WI38 (cell line): ENCODE data around the gene AATK.

Experiments used
- H3K4me3 ChIP-seq: 2 replicates; pipeline ENCODE4 v1.5.1; 2011; ENCODE audit warnings: low read depth, mild to moderate bottlenecking, control low read depth, low read length
- TF ChIP-seq, protein P1 (sequence below): IDR thresholded peaks from 2 replicates; pipeline ENCODE4 v1.5.1; 2012; ENCODE audit warnings: low read depth, mild to moderate bottlenecking, control low read depth, low read length

The AATK gene

DNA sequence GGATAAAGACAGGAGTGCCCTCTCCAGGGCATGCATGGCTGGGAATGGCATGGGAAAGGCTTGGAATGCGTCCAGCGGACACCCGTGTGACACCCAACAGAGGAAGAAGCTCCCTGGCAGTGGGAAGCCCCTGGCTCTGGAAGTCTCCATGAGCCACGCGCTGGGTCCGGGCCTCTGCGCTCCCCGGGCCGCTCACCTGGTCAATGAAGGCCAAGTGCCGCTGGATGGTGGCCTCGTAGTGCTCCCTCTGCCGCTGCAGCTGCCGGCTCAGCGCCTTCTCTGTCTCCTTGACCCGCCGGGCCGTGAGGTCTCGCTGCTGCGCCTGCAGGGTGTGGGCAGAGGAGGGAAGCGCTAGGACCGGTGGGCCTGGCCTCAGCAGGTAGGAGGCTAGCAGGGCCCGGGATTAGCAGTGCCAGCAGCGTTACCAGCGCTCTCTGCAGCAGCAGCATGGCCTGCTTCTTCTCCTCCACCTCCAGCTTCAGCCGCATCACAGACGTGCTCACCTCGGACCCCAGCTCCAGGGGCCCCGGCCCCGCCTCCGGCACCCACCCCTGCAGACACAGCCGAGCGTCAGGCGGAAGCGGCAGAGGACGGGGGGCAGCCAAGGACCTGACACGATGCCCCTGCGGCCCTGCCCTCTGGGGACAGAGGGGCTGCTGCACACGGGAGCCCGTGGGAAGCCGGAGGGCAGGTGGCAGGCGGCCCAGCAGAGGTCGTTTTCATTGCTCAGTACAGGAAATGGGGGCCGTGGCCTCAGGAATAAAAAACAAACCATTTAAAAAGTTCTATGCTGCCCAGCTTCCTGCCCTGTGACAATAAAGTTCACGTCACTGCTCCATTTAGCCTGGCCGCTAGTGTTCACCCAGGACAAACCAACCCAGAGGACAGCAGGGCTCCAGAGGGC is 30.7 kb upstream of the AATK start:
- TF ChIP-seq, protein P1, sequence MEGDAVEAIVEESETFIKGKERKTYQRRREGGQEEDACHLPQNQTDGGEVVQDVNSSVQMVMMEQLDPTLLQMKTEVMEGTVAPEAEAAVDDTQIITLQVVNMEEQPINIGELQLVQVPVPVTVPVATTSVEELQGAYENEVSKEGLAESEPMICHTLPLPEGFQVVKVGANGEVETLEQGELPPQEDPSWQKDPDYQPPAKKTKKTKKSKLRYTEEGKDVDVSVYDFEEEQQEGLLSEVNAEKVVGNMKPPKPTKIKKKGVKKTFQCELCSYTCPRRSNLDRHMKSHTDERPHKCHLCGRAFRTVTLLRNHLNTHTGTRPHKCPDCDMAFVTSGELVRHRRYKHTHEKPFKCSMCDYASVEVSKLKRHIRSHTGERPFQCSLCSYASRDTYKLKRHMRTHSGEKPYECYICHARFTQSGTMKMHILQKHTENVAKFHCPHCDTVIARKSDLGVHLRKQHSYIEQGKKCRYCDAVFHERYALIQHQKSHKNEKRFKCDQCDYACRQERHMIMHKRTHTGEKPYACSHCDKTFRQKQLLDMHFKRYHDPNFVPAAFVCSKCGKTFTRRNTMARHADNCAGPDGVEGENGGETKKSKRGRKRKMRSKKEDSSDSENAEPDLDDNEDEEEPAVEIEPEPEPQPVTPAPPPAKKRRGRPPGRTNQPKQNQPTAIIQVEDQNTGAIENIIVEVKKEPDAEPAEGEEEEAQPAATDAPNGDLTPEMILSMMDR, result no peak
- H3K4me3 ChIP-seq, result no peak overlapping the region

DNA sequence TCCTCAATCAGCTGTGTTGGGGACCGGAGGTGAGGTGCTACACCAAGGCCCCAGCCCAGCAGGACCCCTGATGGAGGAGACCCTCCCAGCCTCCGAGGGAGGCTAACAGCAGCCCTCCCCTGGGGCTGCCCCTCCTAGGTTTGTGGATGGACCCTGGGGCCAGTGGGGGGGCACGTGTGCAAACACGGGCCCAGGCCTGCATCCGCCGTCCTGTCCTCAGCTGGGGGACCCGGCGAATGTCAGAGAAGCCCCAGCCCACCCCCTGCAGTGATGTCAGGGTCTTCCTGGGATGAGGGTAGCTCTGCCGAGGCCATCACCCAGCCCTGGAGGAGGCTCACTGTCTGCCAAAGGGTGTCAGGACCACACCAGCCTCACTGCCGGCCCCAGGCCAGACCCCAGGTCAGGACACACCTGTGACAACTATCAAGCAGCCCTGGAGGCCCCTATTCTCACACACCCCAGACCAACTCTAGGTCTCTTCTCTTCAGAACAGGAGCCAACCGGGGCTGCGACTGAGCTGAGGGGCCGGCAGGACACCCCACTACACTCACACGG is 30.0 kb upstream of the AATK start:
- TF ChIP-seq, protein P1, result no peak
- H3K4me3 ChIP-seq, result no peak overlapping the region

DNA sequence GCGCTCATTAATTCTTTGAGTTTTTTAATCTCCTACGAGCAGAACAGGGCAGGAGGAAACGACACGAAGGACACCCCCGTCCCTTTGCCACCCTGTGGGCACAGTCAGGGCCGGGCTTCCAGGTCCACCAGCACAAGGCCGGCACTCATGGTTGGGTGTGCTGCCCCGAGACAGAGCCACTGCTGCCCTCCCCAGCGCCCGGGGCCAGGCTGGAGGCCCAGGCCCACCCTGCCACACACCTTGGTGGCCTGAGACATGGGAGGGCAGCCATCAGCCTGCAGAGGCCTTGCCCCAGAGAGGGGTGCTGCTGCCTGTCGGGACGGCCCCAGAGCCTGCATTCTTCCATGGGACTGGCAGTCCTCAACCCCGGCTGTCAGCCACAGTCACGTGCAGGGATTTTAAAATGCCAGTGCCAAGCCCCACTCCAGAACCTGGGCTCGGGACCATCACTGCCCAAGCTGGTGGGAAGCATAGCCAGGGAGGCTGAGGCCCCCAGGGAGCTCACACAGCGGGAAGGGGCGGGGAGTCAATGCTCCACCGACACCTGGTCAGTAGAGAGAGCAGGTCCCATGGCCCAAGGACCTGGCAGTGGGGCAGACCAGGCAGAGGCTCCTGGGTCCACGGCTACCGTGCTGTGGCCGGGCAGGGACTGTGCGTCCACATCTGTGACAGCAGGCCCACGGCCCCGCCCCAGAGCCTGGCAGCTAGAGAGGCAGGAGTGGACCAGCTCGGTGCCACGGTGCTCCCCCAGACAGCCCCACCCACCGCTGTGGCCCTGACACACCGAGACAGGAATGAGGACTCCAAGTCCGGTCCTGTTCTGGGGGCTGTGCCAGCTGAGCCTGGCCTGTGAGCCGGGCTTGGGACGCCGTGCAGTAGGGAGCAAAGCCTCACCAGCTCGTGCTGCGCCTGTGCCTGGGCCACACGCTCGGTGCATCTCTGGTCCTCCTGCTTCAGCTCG is 29.2 kb upstream of the AATK start:
- no peak overlapping the region for H3K4me3 ChIP-seq
- TF ChIP-seq, protein P1, result no peak

DNA sequence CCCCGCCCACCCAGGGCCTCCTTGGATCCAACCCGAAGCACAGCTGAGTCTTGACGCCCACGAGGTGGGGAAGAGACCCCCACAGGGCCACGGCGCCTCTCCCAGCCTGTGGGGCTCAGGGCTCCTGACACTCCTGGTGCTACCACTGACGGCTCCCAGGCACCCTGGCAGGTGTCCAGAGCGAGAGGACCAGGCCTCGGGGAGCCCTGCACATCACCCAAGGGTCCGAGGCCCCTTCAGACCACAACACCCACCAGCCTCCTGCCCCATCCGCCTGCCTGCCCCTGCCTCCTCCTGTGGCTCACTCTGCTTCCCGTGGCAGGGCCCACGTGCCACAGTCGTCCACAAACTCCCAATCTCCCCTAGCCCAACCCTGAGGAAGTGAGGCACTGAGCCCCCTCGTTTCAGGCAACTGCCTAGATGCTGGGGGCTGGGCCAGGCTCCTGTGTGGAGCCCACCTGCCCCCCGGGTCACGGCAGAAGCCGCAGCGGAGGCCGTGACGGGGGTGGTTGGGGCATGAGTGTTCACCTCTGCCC is 28.3 kb upstream of the AATK start:
- TF ChIP-seq, protein P1, result no peak

DNA sequence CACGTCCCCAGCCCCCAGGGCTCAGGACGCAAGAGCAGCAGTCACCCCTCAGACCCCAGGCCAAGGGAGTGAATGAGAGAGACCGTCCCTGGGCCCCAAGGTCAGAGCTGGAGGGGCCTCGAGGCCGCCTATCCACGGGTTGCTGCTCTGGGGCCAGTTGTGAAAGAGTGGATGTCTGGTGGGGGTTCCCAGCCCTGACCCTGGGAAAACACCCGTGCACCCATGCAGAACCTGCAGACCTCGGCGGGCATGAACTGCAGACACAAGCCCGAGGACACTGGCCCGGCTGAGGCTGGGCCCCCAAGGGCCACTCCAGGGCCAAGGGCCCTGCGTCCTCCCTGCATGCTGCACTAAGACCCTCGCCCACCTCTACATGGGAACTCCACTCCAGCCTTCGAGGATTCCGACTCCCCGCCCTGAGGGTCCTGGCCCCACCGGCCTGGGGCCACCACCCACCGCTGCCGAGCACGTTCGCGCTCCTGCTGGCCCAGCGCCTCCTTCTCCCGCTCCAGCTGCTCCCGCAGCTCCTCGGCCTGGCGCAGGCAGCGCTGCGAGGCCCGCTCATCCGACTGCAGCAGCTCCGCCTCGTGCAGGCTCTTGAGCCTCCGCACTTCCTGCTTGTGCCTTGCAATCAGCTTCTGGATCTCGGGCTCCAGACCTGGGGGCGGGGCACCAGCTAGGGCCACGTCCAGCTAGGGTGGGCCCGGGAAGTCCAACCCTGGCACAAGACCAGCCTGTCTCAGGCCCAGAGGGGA is 27.6 kb upstream of the AATK start:
- TF ChIP-seq, protein P1, result no peak
- H3K4me3 ChIP-seq, result no peak overlapping the region

More for the DNA sequence above, 28.3 kb upstream of the AATK start:
- no peak overlapping the region for H3K4me3 ChIP-seq

DNA sequence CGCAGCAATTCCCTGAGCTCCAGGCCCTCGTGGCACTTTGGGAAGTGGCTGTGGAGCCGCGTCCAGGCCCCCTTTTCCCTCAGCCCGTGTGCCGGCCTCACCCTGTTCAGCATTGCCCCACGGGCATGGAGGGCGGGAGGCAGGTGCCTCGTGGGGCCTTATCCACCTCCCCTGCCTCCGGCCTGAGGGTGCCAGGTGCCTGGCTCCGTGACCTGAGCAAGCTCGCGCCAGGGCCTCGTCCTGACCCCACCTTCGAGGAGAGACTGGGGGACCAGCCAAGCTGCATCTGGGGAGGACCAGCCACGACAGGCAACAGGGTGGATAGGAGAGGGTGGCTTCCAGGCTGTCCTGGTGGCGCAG is 27.0 kb upstream of the AATK start:
- TF ChIP-seq, protein P1, result no peak
- H3K4me3 ChIP-seq, result no peak overlapping the region
